ENCODE data around the gene CCDC88C. TPM values are rescaled to one million over a fixed set of nuclear protein-coding genes. Genes with fewer than 3 reads are reported as not detected.

The CCDC88C gene
- total and polyA plus RNA-seq, 2 donors = 25.6 to 47.4 TPM

GRCh38 chr14:91350813-91351511 is 66.7 kb downstream of the CCDC88C start:
- Histone ChIP-seq H3K27me3 (ENCODE audit: control insufficient read depth in 2 of 2, insufficient read depth in 1 of 2, low read length in 1 of 2) (no peaks in the 10 kb centered on the region), H3K36me3 (ENCODE audit: control insufficient read depth in 2 of 2, insufficient read depth in 2 of 2, low read length in 1 of 2) (peaks cover 8 to 30% of the 10 kb centered on the region in 2 donors), H3K27ac (ENCODE audit: low read depth in 1 of 2, low read length in 1 of 2) (peak overlapping the region; percentile 77 to 85), H3K4me1 (ENCODE audit: control insufficient read depth in 2 of 2, insufficient read depth in 2 of 2, low read length in 2 of 2) (peaks cover 24 to 66% of the 10 kb centered on the region in 2 donors), H3K9me3 (ENCODE audit: control insufficient read depth in 2 of 2, insufficient read depth in 1 of 2, low read length in 1 of 2) (no peaks in the 10 kb centered on the region), H3K4me3 (ENCODE audit: low read length in 2 of 2) (peak overlapping the region; percentile 27 to 45)
- DNase-seq (ENCODE audit: low read depth in 6 of 9, low spot score in 9 of 9) = peak in 7 of 9 donors; percentile 58 to 86 (median 67)
- WGBS = 18% methylated on average over 18 of the region's 18 CpGs

GRCh38 chr14:91350483-91350812 is 67.2 kb downstream of the CCDC88C start:
- DNase-seq (ENCODE audit: low read depth in 6 of 9, low spot score in 9 of 9) = no peak
- WGBS = 79% methylated on average over 1 of the region's 1 CpG
- Histone ChIP-seq H3K27ac (ENCODE audit: low read depth in 1 of 2, low read length in 1 of 2) (peak overlapping the region; percentile 25 to 85), H3K4me3 (ENCODE audit: low read length in 2 of 2) (peak overlapping the region in 1 of 2 donors; percentile 27), H3K9me3 (ENCODE audit: control insufficient read depth in 2 of 2, insufficient read depth in 1 of 2, low read length in 1 of 2) (no peaks in the 10 kb centered on the region), H3K27me3 (ENCODE audit: control insufficient read depth in 2 of 2, insufficient read depth in 1 of 2, low read length in 1 of 2) (no peaks in the 10 kb centered on the region), H3K4me1 (ENCODE audit: control insufficient read depth in 2 of 2, insufficient read depth in 2 of 2, low read length in 2 of 2) (peaks cover 18 to 61% of the 10 kb centered on the region in 2 donors), H3K36me3 (ENCODE audit: control insufficient read depth in 2 of 2, insufficient read depth in 2 of 2, low read length in 1 of 2) (peaks cover 7 to 30% of the 10 kb centered on the region in 2 donors)

- Histone ChIP-seq H3K4me1 (ENCODE audit: control insufficient read depth in 2 of 2, insufficient read depth in 2 of 2, low read length in 2 of 2) (peaks cover 14 to 52% of the 10 kb centered on the region in 2 donors), H3K36me3 (ENCODE audit: control insufficient read depth in 2 of 2, insufficient read depth in 2 of 2, low read length in 1 of 2) (peaks cover 7 to 25% of the 10 kb centered on the region in 2 donors), H3K4me3 (ENCODE audit: low read length in 2 of 2) (no peak overlapping the region), H3K9me3 (ENCODE audit: control insufficient read depth in 2 of 2, insufficient read depth in 1 of 2, low read length in 1 of 2) (no peaks in the 10 kb centered on the region), H3K27me3 (ENCODE audit: control insufficient read depth in 2 of 2, insufficient read depth in 1 of 2, low read length in 1 of 2) (no peaks in the 10 kb centered on the region), H3K27ac (ENCODE audit: low read depth in 1 of 2, low read length in 1 of 2) (peak overlapping the region; percentile 20 to 62)
- DNase-seq (ENCODE audit: low read depth in 6 of 9, low spot score in 9 of 9) = no peak
- WGBS = 83% methylated on average over 10 of the region's 10 CpGs
These were observed 68.0 kb downstream of the CCDC88C start for GRCh38 chr14:91349481-91350074.

- Histone ChIP-seq H3K4me1 (ENCODE audit: control insufficient read depth in 2 of 2, insufficient read depth in 2 of 2, low read length in 2 of 2) (peaks cover 14 to 49% of the 10 kb centered on the region in 2 donors), H3K36me3 (ENCODE audit: control insufficient read depth in 2 of 2, insufficient read depth in 2 of 2, low read length in 1 of 2) (peaks cover 7 to 19% of the 10 kb centered on the region in 2 donors), H3K27me3 (ENCODE audit: control insufficient read depth in 2 of 2, insufficient read depth in 1 of 2, low read length in 1 of 2) (no peaks in the 10 kb centered on the region), H3K4me3 (ENCODE audit: low read length in 2 of 2) (no peak overlapping the region), H3K9me3 (ENCODE audit: control insufficient read depth in 2 of 2, insufficient read depth in 1 of 2, low read length in 1 of 2) (no peaks in the 10 kb centered on the region), H3K27ac (ENCODE audit: low read depth in 1 of 2, low read length in 1 of 2) (peak overlapping the region; percentile 22 to 61)
- WGBS = 88% methylated on average over 9 of the region's 9 CpGs
- DNase-seq (ENCODE audit: low read depth in 6 of 9, low spot score in 9 of 9) = no peak
These were observed 68.7 kb downstream of the CCDC88C start for GRCh38 chr14:91348845-91349465.

GRCh38 chr14:91346838-91347173 is 70.8 kb downstream of the CCDC88C start:
- Histone ChIP-seq H3K4me1 (ENCODE audit: control insufficient read depth in 2 of 2, insufficient read depth in 2 of 2, low read length in 2 of 2) (peaks cover 13 to 30% of the 10 kb centered on the region in 2 donors), H3K4me3 (ENCODE audit: low read length in 2 of 2) (no peak overlapping the region)

GRCh38 chr14:91344096-91344495 is 73.5 kb downstream of the CCDC88C start:
- peaks cover 26 to 42% of the 10 kb centered on the region in 2 donors for H3K36me3 ChIP-seq (ENCODE audit: control insufficient read depth in 2 of 2, insufficient read depth in 2 of 2, low read length in 1 of 2)
- no peak overlapping the region for H3K4me3 ChIP-seq (ENCODE audit: low read length in 2 of 2)
- peaks cover 0 to 5% of the 10 kb centered on the region in 2 donors for H3K4me1 ChIP-seq (ENCODE audit: control insufficient read depth in 2 of 2, insufficient read depth in 2 of 2, low read length in 2 of 2)
- WGBS = 64% methylated on average over 5 of the region's 5 CpGs
- H3K27me3 ChIP-seq (ENCODE audit: control insufficient read depth in 2 of 2, insufficient read depth in 1 of 2, low read length in 1 of 2) = no peaks in the 10 kb centered on the region
- H3K27ac ChIP-seq (ENCODE audit: low read depth in 1 of 2, low read length in 1 of 2) = no peak overlapping the region
- no peaks in the 10 kb centered on the region for H3K9me3 ChIP-seq (ENCODE audit: control insufficient read depth in 2 of 2, insufficient read depth in 1 of 2, low read length in 1 of 2)
- no peak for DNase-seq (ENCODE audit: low read depth in 6 of 9, low spot score in 9 of 9)

More at GRCh38 chr14:91346838-91347173, 70.8 kb downstream of the CCDC88C start:
- no peaks in the 10 kb centered on the region for H3K9me3 ChIP-seq (ENCODE audit: control insufficient read depth in 2 of 2, insufficient read depth in 1 of 2, low read length in 1 of 2)
- no peaks in the 10 kb centered on the region for H3K27me3 ChIP-seq (ENCODE audit: control insufficient read depth in 2 of 2, insufficient read depth in 1 of 2, low read length in 1 of 2)
- DNase-seq (ENCODE audit: low read depth in 6 of 9, low spot score in 9 of 9) = no peak
- H3K27ac ChIP-seq (ENCODE audit: low read depth in 1 of 2, low read length in 1 of 2) = no peak overlapping the region
- WGBS = 92% methylated on average over 4 of the region's 4 CpGs
- peaks cover 5 to 16% of the 10 kb centered on the region in 2 donors for H3K36me3 ChIP-seq (ENCODE audit: control insufficient read depth in 2 of 2, insufficient read depth in 2 of 2, low read length in 1 of 2)

GRCh38 chr14:91343051-91343450 is 74.6 kb downstream of the CCDC88C start:
- H3K27ac ChIP-seq (ENCODE audit: low read depth in 1 of 2, low read length in 1 of 2) = no peak overlapping the region
- H3K9me3 ChIP-seq (ENCODE audit: control insufficient read depth in 2 of 2, insufficient read depth in 1 of 2, low read length in 1 of 2) = no peaks in the 10 kb centered on the region
- DNase-seq (ENCODE audit: low read depth in 6 of 9, low spot score in 9 of 9) = no peak
- no peak overlapping the region for H3K4me3 ChIP-seq (ENCODE audit: low read length in 2 of 2)
- peaks cover 0 to 2% of the 10 kb centered on the region in 2 donors for H3K4me1 ChIP-seq (ENCODE audit: control insufficient read depth in 2 of 2, insufficient read depth in 2 of 2, low read length in 2 of 2)
- WGBS = 91% methylated on average over 11 of the region's 11 CpGs
- H3K36me3 ChIP-seq (ENCODE audit: control insufficient read depth in 2 of 2, insufficient read depth in 2 of 2, low read length in 1 of 2) = peaks cover 36 to 50% of the 10 kb centered on the region in 2 donors
- no peaks in the 10 kb centered on the region for H3K27me3 ChIP-seq (ENCODE audit: control insufficient read depth in 2 of 2, insufficient read depth in 1 of 2, low read length in 1 of 2)

- WGBS = 79% methylated on average over 12 of the region's 12 CpGs
- peaks cover 0 to 2% of the 10 kb centered on the region in 2 donors for H3K4me1 ChIP-seq (ENCODE audit: control insufficient read depth in 2 of 2, insufficient read depth in 2 of 2, low read length in 2 of 2)
- H3K9me3 ChIP-seq (ENCODE audit: control insufficient read depth in 2 of 2, insufficient read depth in 1 of 2, low read length in 1 of 2) = no peaks in the 10 kb centered on the region
- no peak overlapping the region for H3K27ac ChIP-seq (ENCODE audit: low read depth in 1 of 2, low read length in 1 of 2)
- no peak overlapping the region for H3K4me3 ChIP-seq (ENCODE audit: low read length in 2 of 2)
- no peak for DNase-seq (ENCODE audit: low read depth in 6 of 9, low spot score in 9 of 9)
- H3K27me3 ChIP-seq (ENCODE audit: control insufficient read depth in 2 of 2, insufficient read depth in 1 of 2, low read length in 1 of 2) = no peaks in the 10 kb centered on the region
- peaks cover 44 to 58% of the 10 kb centered on the region in 2 donors for H3K36me3 ChIP-seq (ENCODE audit: control insufficient read depth in 2 of 2, insufficient read depth in 2 of 2, low read length in 1 of 2)
These were observed 75.3 kb downstream of the CCDC88C start for GRCh38 chr14:91342206-91342760.

- DNase-seq (ENCODE audit: low read depth in 6 of 9, low spot score in 9 of 9) = no peak
- WGBS = 94% methylated on average over 7 of the region's 7 CpGs
These were observed 75.9 kb downstream of the CCDC88C start for GRCh38 chr14:91341751-91342154.

More at GRCh38 chr14:91341751-91342154, 75.9 kb downstream of the CCDC88C start:
- Histone ChIP-seq H3K27ac (ENCODE audit: low read depth in 1 of 2, low read length in 1 of 2) (no peak overlapping the region), H3K27me3 (ENCODE audit: control insufficient read depth in 2 of 2, insufficient read depth in 1 of 2, low read length in 1 of 2) (no peaks in the 10 kb centered on the region), H3K4me3 (ENCODE audit: low read length in 2 of 2) (no peak overlapping the region), H3K36me3 (ENCODE audit: control insufficient read depth in 2 of 2, insufficient read depth in 2 of 2, low read length in 1 of 2) (peaks cover 48 to 63% of the 10 kb centered on the region in 2 donors), H3K9me3 (ENCODE audit: control insufficient read depth in 2 of 2, insufficient read depth in 1 of 2, low read length in 1 of 2) (no peaks in the 10 kb centered on the region), H3K4me1 (ENCODE audit: control insufficient read depth in 2 of 2, insufficient read depth in 2 of 2, low read length in 2 of 2) (peaks cover 0 to 2% of the 10 kb centered on the region in 2 donors)
